Fibroblast of pulmonary artery (primary cell): ENCODE data around the gene GARIN3.

ENCODE experiments used
- DNase-seq: peaks from one replicate; pipeline ENCODE4 v3.0.0-alpha.2; 2010; ENCODE audit warnings: low read depth
- H3K4me3 ChIP-seq: replicated peaks from 2 replicates; pipeline ENCODE4 v1.5.1; 2011; ENCODE audit warnings: low read depth, mild to moderate bottlenecking, control low read depth, low read length, moderate library complexity
- CTCF ChIP-seq: IDR thresholded peaks from 2 replicates; pipeline ENCODE4 v1.5.1; 2011; ENCODE audit warnings: mild to moderate bottlenecking, control low read depth, low read length, inconsistent platforms; ENCODE audit errors: missing control alignments

Gene GARIN3

GRCh38 chr5:157120102-157120501 is 46.0 kb downstream of the GARIN3 start:
- H3K4me3 ChIP-seq = no peak overlapping the region
- DNase-seq = no peak
- no peak for TF ChIP-seq CTCF

- no peak for TF ChIP-seq CTCF
- H3K4me3 ChIP-seq = no peak overlapping the region
- DNase-seq = no peak
Measured at GRCh38 chr5:157116483-157116954, 49.5 kb downstream of the GARIN3 start.

- no peak overlapping the region for H3K4me3 ChIP-seq
- no peak for TF ChIP-seq CTCF
- no peak for DNase-seq
Measured at GRCh38 chr5:157115502-157115901, 50.6 kb downstream of the GARIN3 start.

- no peak overlapping the region for H3K4me3 ChIP-seq
- DNase-seq = no peak
- TF ChIP-seq CTCF = no peak
Measured at GRCh38 chr5:157115012-157115411, 51.1 kb downstream of the GARIN3 start.

GRCh38 chr5:157113002-157113401 is 53.1 kb downstream of the GARIN3 start:
- H3K4me3 ChIP-seq = no peak overlapping the region
- no peak for TF ChIP-seq CTCF
- no peak for DNase-seq
